Posterior vena cava (tissue), 2 donors: ENCODE measurements around the gene KCNK5. TPM values are rescaled to one million over a fixed set of nuclear protein-coding genes. Genes with fewer than 3 reads are reported as not detected.

ENCODE experiments used
- DNase-seq: peaks from one replicate; pipeline ENCODE4 v3.0.0-alpha.2; 2020; ENCODE audit warnings: low spot score
- intact Hi-C, 2 donors: fragments of 100-400 bp; cut with DNase I; formaldehyde crosslinking; loops; one replicate each; pipeline versions ENCODE4 v1.14.1 to v1.14.2; 2022 to 2023
- total RNA-seq, 2 donors: library from RNA; stranded (reverse); fragmentation: NEBNext Ultra II Directional; extraction: Animal tissue kit (Norgen Biotek cat#: 25700); gene quantifications; one replicate each; pipeline ENCODE4 v1.2.1, GENCODE V29; 2021
- donor health status: DM: yes; HTN: yes; CAD: no.
- donor health status: DM: yes; HTN: yes; CAD: no.

Gene KCNK5
- total RNA-seq, 2 donors from 2014 or later: 0.76 to 2.1 TPM

DNA sequence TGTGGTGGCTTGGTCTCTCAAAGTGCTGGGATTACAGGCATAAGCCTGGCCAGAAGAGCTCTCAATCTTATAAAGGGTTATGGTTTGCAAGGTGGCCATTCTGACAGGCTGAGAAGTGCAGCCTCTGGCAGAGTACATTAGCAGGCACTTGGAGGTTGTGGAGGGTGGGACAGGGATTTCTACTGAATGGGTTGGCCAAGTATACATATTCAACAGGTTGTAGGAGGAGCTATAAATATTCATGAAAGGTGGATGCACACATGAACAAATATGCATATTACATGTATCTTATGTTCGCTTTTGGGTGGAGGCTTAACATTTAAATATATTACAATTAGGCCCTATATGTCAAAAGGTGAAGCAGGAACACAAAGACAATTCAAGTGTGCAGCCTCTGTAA lies 20.0 kb upstream of the KCNK5 start:
- intact Hi-C loops: no loop called here
- DNase-seq: no peak

- intact Hi-C loops: no loop called here
- DNase-seq: no peak
Measured at GRCh38 chr6:39247667-39248194, 18.5 kb upstream of the KCNK5 start.

- peak; percentile 94 for DNase-seq
- intact Hi-C loops: no loop called here
Measured at GRCh38 chr6:39243809-39244208, 14.5 kb upstream of the KCNK5 start.

GRCh38 chr6:39240155-39240757 lies 11.0 kb upstream of the KCNK5 start:
- peak; percentile 16 for DNase-seq
- intact Hi-C loops: no loop called here

DNA sequence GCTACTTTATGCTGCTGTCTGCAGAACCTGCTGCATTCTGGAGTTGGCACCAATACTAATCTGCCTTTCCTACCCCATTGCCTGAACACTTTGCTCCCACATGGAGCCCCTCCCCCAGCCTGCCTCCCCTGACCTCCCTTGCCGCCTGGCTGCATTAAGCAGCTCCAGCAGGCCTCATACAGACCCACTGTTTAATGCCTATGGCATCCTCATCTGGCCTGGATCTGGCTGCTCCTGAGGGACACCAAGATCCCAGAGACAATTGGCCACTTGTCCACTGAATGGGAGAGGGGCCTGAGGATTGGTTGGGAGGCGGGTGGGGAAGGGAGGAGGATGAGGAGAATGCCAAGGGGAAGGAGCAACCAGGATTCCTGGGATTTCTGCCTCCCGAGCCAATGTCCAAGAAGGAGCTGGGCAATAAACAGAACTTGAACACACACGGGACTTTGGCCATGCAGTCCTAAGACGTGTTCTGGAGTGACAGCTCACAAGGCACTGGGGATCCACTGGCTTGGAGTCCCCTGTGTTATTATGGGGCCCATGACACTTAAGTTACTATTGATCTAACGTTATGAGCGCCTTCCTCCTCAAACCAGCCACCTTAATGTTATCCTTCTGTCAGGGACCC lies 10.4 kb upstream of the KCNK5 start:
- intact Hi-C loops: no loop called here
- DNase-seq: peak; percentile 55

DNA sequence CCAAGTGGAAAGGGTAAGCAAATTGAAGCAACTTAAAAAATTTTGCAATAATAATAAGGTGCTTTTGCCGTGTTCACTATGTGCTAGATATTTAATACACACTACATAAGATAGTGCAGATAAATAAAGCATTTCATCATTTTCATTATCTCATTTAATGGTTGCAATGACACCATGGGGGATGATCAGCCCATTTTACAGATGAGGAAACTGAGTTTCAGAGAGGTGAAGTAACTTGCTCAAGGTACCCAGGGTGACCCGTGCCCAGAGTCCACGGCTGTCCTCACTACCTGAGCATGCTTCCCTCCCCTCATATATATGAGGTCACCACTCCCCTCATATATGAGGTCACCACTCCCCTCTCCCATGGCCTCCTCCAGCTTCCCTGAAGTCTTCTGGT lies 7.5 kb upstream of the KCNK5 start:
- intact Hi-C loops: no loop called here
- peak; percentile 38 for DNase-seq

DNA sequence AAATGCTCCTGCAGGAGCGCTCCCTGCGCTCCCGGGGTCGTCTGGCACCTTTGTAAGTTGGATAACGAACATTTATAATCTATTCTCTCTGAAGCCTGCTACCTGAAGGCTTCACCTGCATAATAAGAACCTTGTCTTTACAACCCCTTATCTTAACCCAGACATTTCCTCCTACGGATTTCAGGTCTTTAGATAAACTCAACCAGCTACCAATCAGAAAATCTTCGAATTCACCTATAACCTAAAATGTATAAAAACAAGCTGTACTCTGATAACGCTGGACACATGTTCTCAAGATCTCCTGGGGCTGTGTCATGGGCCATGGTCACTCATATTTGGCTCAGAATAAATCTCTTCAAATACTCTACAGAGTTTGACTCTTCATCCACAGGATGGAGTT lies 4.1 kb upstream of the KCNK5 start:
- intact Hi-C loops: no loop called here

GRCh38 chr6:39231521-39232243 lies 2.4 kb upstream of the KCNK5 start:
- peak; percentile 53 for DNase-seq
- intact Hi-C loops: no loop called here

More for the DNA sequence above, 4.1 kb upstream of the KCNK5 start:
- DNase-seq: peak; percentile 1

DNA sequence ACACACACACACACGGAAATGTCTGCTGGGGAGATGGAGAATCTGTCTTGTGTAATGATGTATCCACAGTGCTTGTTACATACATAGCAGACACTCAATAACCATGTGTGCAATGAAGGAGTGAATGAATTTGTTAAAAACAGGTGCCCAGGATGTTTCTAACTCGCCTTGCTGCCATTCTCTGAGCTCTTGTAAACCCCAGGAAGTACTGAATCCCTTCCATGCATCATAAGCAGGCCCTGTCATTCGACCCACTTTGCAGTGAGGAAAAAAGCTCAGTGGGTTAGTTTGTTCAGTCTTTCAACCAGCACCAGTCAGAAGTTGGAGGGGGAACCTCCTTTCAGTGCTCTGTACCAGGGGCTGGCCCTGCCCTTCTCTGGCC lies 1.4 kb upstream of the KCNK5 start:
- DNase-seq: no peak
- intact Hi-C loops: no loop called here

- DNase-seq: no peak
- intact Hi-C loops: no loop called here
Measured at GRCh38 chr6:39228111-39228971, 934 bp downstream of the KCNK5 start.

DNA sequence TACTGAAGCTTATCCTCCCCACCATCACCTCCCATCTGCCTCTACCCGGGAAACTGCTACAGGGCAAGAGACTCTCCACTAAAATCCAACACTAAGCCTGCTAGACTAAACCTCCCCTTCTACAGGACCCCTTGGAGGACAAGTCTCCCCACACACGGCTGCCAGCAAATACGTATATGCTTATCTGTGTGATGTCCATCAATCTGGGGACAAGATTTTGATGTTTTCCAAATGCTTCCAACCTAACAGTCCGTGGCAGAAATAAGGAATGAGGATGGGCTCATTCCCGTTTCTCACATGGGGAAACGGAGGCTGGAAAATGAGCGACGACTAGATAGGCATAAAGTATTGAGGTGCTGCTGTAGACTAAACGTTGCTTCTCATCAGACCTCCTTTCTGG lies 1.8 kb downstream of the KCNK5 start:
- intact Hi-C loops: no loop called here
- DNase-seq: no peak

DNA sequence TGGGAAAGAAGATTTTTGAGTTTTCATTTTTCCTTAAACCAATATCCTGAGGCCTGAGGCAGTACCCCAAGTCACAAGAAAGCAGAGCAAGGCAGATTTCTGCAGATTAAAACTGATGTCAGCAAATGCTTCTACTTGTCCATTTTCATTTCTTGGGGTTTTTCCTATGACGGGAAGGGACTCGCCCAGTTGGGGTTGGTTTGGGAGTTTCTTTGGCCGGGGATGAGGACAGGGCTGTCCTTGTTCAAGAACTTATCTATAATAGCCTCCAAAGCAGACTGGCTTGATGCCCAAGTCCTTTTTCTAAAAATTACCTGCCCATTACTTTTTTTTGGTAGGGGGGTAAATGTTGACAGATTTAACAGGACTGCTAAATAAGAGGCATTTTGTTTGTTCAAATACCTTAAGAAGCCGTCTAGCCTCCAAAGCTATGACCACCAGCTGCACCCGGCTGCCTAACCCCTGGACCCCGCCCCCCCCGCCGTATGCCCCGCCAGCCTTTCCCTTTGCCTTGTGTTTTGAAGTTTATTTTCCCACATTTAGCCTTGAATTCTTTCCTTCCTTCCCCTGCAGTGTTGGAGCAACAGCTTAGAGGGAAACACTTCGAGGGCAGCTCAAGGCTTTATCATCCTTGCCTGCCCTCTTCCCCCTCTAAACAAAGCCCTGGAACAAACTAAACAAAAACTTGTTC lies 2.5 kb downstream of the KCNK5 start:
- DNase-seq: no peak
- intact Hi-C loops: no loop called here

- DNase-seq: no peak
- intact Hi-C loops: no loop called here
Measured at GRCh38 chr6:39225946-39226437, 3.3 kb downstream of the KCNK5 start.

GRCh38 chr6:39225543-39225942 lies 3.7 kb downstream of the KCNK5 start:
- DNase-seq: no peak
- intact Hi-C loops: no loop called here

DNA sequence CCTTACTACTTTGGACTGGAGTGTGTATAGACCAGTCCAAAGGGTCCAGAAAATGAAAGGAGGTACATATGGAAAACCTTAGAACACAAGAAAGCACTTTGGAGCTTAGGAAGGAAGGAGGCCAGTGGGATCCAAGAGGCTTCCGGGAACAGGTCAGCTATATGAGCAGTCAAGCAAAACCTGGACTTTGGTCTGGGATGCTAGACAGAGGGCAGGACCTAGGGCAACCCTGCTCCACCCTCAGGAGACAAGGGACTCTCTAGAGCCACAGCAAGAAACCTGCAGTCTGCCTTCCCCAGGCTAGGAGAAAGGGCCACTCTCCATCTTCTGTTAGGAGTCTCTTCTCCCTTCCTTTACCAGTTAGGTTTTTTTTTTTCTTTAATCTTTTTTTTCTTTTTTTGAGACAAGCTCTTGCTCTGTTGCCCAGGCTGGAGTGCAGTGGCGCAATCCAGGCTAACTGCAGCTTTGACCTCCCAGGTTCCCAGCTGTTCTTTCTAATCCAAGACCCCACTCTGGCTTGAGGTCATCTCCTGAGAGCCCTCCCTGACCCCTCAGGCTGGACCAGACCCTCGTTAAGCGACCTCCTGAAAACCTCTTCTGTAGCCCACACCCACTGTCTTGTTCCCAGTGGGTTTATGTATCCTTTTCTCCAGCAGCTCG lies 4.6 kb downstream of the KCNK5 start:
- no peak for DNase-seq

DNA sequence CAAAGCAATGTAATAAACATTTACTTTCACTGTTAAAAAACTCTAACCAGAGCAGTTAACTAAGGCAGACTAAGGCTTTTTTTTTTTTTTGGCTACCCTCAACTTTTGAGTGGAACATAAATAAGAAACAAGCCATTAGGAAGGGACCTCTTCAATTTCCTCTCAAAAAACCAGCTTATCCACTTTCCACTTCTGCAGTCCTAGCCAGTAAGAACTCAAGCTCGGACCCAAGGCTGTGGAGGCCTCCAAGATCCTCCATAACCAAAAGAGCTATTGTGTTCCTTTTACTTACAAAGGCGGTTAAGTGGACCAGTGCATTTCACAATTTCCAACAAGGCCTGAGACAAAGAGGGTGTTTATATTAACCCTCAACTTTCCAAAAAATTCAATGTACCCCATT lies 5.3 kb downstream of the KCNK5 start:
- intact Hi-C loops: no loop called here
- no peak for DNase-seq

More for the DNA sequence above, 4.6 kb downstream of the KCNK5 start:
- intact Hi-C loops: no loop called here

GRCh38 chr6:39223555-39223954 lies 5.7 kb downstream of the KCNK5 start:
- intact Hi-C loops: no loop called here
- no peak for DNase-seq

DNA sequence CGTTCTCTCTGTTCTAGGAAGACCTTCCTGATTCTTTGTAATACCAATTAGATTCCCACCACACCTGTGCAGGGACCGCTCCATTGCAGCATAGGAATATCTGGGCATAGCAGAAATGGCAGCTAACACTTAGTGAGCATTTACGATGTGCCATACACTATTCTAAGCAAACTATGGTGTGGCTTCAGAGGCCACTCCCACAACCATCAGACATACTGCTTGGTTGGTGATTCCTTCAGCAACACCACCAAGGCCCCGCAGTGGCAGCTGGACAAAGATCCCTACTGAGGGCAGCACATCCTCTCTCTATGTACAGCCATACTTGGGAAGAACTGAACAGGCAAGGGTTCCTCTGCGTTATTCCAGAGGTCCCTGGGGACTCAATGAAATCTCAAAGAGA lies 6.2 kb downstream of the KCNK5 start:
- no peak for DNase-seq
- intact Hi-C loops: no loop called here
